NCI-H526 treated with DMSO at 0.1 percent for 48 hours (cell line): Measurements from ENCODE around the gene FOXA1.

Experiments used
- DNase-seq: peaks from one replicate; lab custom pipeline; 2025; lab: John Stamatoyannopoulos, UW

Gene FOXA1

GRCh38 chr14:37594971-37595808 lies at the start of gene FOXA1, which contains the start of gene TTC6:
FOXA1 (minus strand) TSS chr14:37595249; CDS start chr14:37594972, 277 bp downstream.
TTC6 (plus strand) TSS chr14:37595629; CDS start chr14:37622065, 26,436 bp downstream.
- DNase-seq, result peak; percentile 86

- peak; percentile 73 for DNase-seq
These were observed 48.7 kb upstream of the FOXA1 start for GRCh38 chr14:37643701-37644100.

GRCh38 chr14:37642125-37642524 lies 47.1 kb upstream of the FOXA1 start:
- no peak for DNase-seq

GRCh38 chr14:37641117-37641516 lies 46.1 kb upstream of the FOXA1 start:
- peak; percentile 84 for DNase-seq

GRCh38 chr14:37638599-37638998 lies 43.5 kb upstream of the FOXA1 start:
- DNase-seq, result no peak

- DNase-seq, result no peak
These were observed 42.3 kb upstream of the FOXA1 start for GRCh38 chr14:37637341-37637740.

GRCh38 chr14:37625597-37626595 lies 30.8 kb upstream of the FOXA1 start:
- no peak for DNase-seq

GRCh38 chr14:37623971-37624370 lies 28.9 kb upstream of the FOXA1 start:
- no peak for DNase-seq

GRCh38 chr14:37623426-37623951 lies 28.4 kb upstream of the FOXA1 start:
- DNase-seq, result no peak

GRCh38 chr14:37622231-37622923 lies 27.3 kb upstream of the FOXA1 start:
- DNase-seq, result no peak

GRCh38 chr14:37620856-37621255 lies 25.8 kb upstream of the FOXA1 start:
- no peak for DNase-seq

GRCh38 chr14:37618498-37619028 lies 23.5 kb upstream of the FOXA1 start:
- no peak for DNase-seq

GRCh38 chr14:37617864-37618365 lies 22.9 kb upstream of the FOXA1 start:
- no peak for DNase-seq

- DNase-seq, result no peak
These were observed 21.8 kb upstream of the FOXA1 start for GRCh38 chr14:37616853-37617252.

GRCh38 chr14:37615582-37616289 lies 20.7 kb upstream of the FOXA1 start:
- no peak for DNase-seq

- DNase-seq, result no peak
These were observed 16.0 kb upstream of the FOXA1 start for GRCh38 chr14:37610945-37611523.

GRCh38 chr14:37608649-37609048 lies 13.6 kb upstream of the FOXA1 start:
- DNase-seq, result no peak

- DNase-seq, result peak; percentile 93
These were observed 11.6 kb upstream of the FOXA1 start for GRCh38 chr14:37606678-37607077.

- no peak for DNase-seq
These were observed 8.7 kb upstream of the FOXA1 start for GRCh38 chr14:37603688-37604251.
